Glomerular visceral epithelial cell (primary cell): ENCODE measurements around the gene UTP3.
"Not testable (repeated sequence)": the region's sequence is repeated elsewhere in the genome, so short reads cannot be mapped to it uniquely, and the experiment has no call there.

ENCODE experiments used
- DNase-seq: peaks from one replicate; pipeline ENCODE4 v3.0.0-alpha.2; 2016; ENCODE audit errors: extremely low spot score

The UTP3 gene

DNA sequence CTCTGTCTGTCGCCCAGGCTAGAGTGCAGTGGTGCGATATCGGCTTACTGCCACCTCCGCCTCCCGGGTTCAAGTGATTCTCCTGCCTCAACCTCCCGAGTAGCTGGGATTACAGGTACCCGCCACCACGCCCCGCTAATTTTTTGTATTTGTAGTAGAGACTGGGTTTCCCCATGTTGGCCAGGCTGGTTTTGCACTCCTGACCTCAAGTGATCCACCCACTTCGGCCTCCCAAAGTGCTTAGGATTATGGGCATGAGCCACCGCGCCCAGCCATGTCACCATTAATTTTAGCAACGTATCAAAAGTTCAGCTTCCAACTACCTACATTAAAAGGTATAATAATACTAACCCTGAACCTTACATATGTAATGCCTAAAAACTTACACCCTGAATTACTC, 940 bp upstream of the UTP3 start:
- DNase-seq: no peak

- no peak for DNase-seq
These were observed 481 bp downstream of the UTP3 start for GRCh38 chr4:70688795-70689231.

DNA sequence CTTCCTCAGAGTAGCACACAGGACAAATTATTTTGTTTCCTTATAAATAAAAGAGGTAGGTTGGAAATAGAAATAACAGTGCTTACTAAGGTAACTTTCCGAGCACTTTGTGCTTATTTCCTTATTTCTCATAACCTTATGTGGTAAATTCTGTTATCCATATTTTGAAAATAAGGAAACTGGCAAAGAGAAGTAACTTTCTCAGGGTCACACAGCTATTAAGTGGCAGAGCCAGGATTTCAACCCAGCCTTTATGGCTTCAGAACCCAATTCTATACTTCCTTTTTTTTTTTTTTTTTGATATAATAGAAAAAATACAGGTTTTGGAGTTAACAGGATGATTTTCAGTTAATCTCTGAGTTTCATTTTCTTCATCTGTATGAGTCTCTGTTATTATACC, 3.3 kb downstream of the UTP3 start:
- DNase-seq: no peak

- not testable (repeated sequence) for DNase-seq
These were observed 6.3 kb downstream of the UTP3 start for GRCh38 chr4:70694633-70695032.

DNA sequence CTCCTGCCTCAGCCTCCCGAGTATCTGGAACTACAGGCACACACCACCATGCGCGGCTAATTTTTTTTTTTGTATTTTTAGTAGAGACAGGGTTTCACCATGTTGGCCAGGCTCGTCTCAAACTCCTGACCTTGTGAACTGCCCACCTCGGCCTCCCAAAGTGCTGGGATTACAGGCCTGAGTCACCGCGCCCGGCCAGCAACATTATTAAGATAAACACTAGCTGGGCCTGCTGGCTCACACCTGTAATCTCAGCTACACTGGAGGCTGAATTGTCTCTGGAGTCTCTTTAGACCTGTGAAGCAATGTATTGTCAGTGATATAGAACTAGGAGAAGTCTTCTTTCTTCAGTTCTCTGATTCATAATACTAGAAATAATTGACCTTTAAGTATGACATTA, 10.1 kb downstream of the UTP3 start:
- not testable (repeated sequence) for DNase-seq

DNA sequence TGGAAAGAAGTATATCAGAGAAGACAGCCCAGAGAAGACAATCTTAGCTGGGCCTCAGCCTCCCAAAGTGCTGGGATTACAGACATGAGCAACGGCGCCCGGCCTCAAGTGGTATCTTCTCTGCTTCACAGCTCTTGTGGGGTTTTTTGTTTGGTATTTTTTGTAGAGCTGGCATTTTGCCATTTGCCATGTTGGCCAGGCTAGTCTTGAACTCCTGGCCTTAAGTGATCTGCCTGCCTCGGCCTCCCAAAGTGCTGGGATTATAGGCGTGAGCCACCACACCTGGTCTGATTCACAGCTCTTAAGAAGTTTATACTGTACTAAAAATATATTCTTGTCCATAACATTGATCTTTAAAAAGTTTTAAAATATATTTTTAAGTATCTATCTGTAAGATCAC, 12.4 kb downstream of the UTP3 start:
- no peak for DNase-seq

GRCh38 chr4:70701271-70701670, 12.9 kb downstream of the UTP3 start:
- DNase-seq: no peak

- not testable (repeated sequence) for DNase-seq
These were observed 14.3 kb downstream of the UTP3 start for GRCh38 chr4:70702592-70702991.

DNA sequence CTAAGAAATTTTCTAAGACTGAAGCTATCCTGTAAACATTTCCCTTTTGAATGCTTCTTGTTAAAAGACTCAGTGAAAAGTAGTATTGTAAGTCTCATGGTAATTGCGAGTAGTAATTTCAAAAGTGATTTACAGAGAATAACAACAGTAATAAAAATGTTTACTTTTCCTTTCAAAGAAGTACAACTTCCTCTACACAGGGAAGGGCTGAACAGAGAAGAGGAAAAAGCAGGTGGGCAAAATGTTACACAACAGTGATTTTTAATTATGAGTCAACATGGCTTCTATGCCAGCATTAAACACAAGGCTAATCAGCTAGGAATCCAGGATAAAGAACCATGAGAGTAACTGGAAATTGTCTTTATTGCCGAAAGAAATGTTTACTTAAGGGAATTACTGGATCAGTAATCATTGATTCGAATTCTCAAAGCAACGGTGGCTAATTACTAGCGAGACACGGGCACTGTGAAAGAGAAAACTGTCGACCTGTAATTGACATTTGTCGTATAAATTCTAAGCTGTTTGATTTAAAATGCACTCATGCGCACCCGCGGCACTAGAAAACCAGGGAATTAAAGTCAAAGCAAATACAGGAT, 15.4 kb downstream of the UTP3 start:
- DNase-seq: peak; percentile 45

- DNase-seq: peak; percentile 84
These were observed 16.0 kb downstream of the UTP3 start for GRCh38 chr4:70704215-70704930.

DNA sequence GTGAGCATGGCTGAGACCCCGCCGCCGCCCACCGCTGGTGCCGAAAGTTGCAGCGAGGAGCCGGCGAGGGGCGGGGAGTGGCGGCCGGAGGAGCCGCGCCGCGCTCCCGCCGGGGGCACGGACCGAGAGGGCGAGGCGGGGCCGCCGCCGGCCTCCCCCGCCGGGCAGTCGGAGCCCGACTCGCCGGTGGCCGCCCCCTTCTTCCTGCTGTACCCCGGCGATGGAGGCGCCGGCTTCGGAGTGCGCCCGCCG, 16.5 kb downstream of the UTP3 start:
- DNase-seq: no peak

DNA sequence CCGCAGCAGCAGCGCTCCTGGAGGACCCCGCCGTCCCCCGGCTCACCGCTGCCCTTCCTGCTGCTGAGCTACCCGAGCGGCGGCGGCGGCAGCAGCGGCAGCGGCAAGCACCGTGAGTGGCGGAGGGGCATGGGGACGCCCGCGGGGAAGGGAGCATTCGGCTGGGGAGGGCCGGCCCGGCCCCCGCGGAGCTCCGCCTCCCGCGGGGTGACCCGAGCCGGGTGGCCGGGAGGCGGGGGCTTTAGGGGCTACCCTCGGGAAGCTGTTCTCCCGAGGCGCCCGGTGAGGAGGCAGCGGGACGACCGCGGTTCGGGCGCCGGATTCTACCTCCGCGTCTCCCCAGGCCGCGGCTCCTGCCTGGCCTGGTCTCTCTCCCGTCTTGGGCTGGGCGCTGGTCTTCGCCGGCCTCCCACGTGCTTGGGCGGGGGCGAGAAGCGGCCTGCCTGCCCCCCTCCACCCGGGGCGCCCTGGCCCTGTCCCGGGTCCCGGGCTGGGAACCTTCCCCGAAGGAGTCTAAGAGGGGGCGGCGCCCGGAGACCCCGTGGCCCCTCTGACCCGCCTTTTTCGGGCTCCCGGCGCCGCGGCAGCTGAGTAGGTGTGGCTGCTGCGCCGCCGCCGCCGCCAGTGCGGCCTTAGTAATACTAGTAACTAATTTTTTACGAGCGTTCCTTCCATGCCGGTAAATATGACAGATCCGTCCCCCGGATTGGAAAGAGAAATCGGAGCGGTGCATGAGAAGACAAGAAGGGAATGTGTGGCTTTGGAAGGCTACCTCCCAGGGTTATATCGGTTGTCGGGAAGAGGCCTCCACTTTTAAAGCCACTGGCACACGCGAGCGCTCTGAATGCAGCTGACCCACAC, 17.1 kb downstream of the UTP3 start:
- DNase-seq: peak; percentile 79

GRCh38 chr4:70706044-70706461, 17.7 kb downstream of the UTP3 start:
- peak; percentile 16 for DNase-seq

DNA sequence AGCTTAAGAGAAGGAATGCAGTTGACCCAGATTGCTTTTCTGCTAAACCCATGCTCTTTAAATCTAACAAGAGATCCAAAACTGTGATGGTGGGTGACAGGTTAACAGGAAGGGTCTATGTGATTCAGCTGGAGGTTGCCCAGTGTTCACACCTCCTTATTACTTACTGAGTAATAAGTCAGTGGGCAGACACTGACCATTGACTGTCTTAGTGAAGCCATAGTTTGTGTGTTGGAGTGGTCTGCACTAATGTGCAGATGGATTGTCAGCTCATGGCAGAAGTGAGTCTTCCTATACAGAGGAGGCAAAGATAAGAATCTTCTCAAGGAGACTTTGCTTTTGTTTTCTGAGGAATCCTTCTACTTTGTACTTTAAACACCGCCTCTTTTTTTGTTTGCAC, 18.2 kb downstream of the UTP3 start:
- peak; percentile 40 for DNase-seq

DNA sequence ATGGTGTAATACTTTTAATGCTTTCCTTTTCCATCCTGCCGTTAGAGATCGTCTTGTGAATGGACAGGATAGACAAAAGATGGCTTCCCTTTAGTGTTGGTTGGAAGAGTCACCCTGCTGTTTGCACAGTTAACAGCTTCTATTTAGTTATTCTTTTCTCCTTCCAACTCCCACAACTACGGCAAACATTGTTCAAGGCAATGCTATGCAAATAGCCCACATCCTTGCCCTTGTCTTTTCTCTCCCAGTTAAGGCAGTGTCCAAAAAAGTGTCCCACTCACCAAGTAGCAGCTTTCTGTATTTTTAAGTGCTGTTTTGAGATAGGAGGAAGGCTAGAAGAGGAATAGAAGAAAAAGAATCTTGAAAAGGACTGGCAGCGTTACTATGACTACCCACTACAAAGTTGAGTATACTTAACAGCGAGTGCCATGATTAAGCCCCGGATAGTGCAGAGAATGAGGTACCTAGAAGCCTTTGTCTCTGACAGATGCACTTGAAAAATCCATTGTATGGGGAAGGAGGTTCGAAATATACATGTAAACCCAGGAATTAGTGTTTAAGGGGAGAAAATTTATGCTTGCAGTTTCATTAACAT, 21.4 kb downstream of the UTP3 start:
- peak; percentile 7 for DNase-seq

- no peak for DNase-seq
These were observed 23.3 kb downstream of the UTP3 start for GRCh38 chr4:70711599-70711998.

- DNase-seq: no peak
These were observed 23.8 kb downstream of the UTP3 start for GRCh38 chr4:70712150-70712549.

GRCh38 chr4:70712604-70713452, 24.5 kb downstream of the UTP3 start:
- DNase-seq: no peak

- DNase-seq: peak; percentile 7
These were observed 25.2 kb downstream of the UTP3 start for GRCh38 chr4:70713453-70714078.

GRCh38 chr4:70714079-70714887, 26.0 kb downstream of the UTP3 start:
- DNase-seq: peak; percentile 45
